ENCODE results near the gene ZSCAN25. TPM values are rescaled to one million over a fixed set of nuclear protein-coding genes. Genes with fewer than 3 reads are reported as not detected.

ZSCAN25 gene
- total and polyA plus RNA-seq, 2 of the 13 experiments (the other 11 are each of a cell fraction or from before 2014, with no cell fraction given), result 12.1 to 16.8 TPM

DNA sequence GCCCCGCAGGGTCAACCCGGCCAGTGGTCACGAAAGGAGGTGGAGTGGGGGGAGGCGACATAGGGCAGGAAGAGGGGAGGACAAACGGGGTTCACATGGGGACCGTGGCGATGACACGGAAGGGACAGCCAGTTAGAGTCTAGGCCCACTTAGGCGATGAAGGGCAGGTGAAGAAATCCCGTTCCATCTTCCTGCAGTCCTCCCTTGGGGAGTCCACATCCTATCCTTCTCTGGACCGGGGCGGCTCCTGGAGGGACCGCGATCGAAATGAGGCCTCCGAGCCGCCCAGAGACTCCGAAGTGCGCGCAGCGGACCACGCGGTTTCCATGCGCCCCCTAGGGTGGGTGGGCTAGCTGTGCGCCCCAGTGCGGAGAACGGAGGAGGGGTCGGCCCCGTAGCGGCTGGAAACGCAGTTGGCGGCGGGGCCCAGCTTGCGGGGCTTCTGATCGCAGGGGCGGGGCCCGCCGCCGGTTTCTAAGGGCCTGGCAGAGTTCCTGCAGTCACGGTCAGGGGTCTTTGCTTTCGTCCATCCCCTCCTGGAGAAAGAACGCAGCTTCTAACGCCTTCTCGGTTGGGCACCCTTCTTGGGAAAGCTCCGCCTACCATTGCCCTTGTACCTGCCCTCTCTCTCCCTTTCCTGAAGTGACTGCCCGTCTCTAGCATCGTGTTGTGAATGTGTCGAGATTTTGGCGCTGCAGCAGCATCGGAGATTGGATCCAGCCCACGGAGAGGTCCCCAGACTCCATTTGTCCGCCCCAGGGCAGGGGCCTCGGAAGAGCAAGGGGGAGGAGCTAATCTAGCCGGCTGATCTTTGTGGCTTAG lies 36.6 kb upstream of the ZSCAN25 start (continued):
- TF ChIP-seq THAP9 (CRISPR knock-in tag; IDR thresholded peaks at IDR 0.05; ENCODE audit: borderline replicate concordance) (no peak), JDP2 (CRISPR knock-in tag; IDR thresholded peaks at IDR 0.05; ENCODE audit: borderline replicate concordance) (no peak), NPAS2 (CRISPR knock-in tag; IDR thresholded peaks at IDR 0.05; ENCODE audit: borderline replicate concordance) (no peak), MTA3 (CRISPR knock-in tag; IDR thresholded peaks at IDR 0.05) (no peak), ZNF891 (CRISPR knock-in tag; IDR thresholded peaks at IDR 0.05) (no peak), ZNF251 (CRISPR knock-in tag; IDR thresholded peaks at IDR 0.05) (no peak), RFXANK (CRISPR knock-in tag; IDR thresholded peaks at IDR 0.05) (no peak), RBM22 (optimal IDR thresholded peaks at IDR 0.05; ENCODE audit: low read length) (no peak), RFX1 (IDR thresholded peaks at IDR 0.05) (no peak), ZNF503 (CRISPR knock-in tag; IDR thresholded peaks at IDR 0.05) (no peak), ERF (CRISPR knock-in tag; IDR thresholded peaks at IDR 0.05) (no peak), FOSL1 (CRISPR knock-in tag; IDR thresholded peaks at IDR 0.05; ENCODE audit: borderline replicate concordance) (no peak), HMGXB4 (CRISPR knock-in tag; IDR thresholded peaks at IDR 0.05; ENCODE audit: borderline replicate concordance in 1 of 2, low read depth in 1 of 2) (0 out of 4 replicates have a peak, but pooled peaks of 1 of the 2 experiments have one; percentile 29), TBP (CRISPR knock-in tag; IDR thresholded peaks at IDR 0.05) (no peak), SMARCE1 (IDR thresholded peaks at IDR 0.05; ENCODE audit: borderline replicate concordance) (no peak), ZNF790 (CRISPR knock-in tag; IDR thresholded peaks at IDR 0.05; ENCODE audit: borderline replicate concordance) (no peak), ZNF552 (CRISPR knock-in tag; IDR thresholded peaks at IDR 0.05; ENCODE audit: borderline replicate concordance) (no peak)
- TF ChIP-seq, protein P1, sequence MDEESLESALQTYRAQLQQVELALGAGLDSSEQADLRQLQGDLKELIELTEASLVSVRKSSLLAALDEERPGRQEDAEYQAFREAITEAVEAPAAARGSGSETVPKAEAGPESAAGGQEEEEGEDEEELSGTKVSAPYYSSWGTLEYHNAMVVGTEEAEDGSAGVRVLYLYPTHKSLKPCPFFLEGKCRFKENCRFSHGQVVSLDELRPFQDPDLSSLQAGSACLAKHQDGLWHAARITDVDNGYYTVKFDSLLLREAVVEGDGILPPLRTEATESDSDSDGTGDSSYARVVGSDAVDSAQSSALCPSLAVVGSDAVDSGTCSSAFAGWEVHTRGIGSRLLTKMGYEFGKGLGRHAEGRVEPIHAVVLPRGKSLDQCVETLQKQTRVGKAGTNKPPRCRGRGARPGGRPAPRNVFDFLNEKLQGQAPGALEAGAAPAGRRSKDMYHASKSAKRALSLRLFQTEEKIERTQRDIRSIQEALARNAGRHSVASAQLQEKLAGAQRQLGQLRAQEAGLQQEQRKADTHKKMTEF (CRISPR knock-in tag; IDR thresholded peaks at IDR 0.05), result no peak
- TF ChIP-seq, protein P2, sequence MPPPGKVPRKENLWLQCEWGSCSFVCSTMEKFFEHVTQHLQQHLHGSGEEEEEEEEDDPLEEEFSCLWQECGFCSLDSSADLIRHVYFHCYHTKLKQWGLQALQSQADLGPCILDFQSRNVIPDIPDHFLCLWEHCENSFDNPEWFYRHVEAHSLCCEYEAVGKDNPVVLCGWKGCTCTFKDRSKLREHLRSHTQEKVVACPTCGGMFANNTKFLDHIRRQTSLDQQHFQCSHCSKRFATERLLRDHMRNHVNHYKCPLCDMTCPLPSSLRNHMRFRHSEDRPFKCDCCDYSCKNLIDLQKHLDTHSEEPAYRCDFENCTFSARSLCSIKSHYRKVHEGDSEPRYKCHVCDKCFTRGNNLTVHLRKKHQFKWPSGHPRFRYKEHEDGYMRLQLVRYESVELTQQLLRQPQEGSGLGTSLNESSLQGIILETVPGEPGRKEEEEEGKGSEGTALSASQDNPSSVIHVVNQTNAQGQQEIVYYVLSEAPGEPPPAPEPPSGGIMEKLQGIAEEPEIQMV (CRISPR knock-in tag; IDR thresholded peaks at IDR 0.05; ENCODE audit: low read depth), result no peak; the same call in 1 of the 2 replicates

All from HepG2 (cell line).